NB4 (cell line): ENCODE data around the gene TCF15.

Source experiments
- CTCF ChIP-seq: IDR thresholded peaks from one replicate; pipeline ENCODE4 v1.5.1; 2012; ENCODE audit warnings: low read depth, low read length
- MAX ChIP-seq: IDR thresholded peaks from 2 replicates; pipeline ENCODE4 v1.6.1; 2011; ENCODE audit warnings: low read depth, low read length
- MYC ChIP-seq: IDR thresholded peaks from 2 replicates; pipeline ENCODE4 v1.6.1; 2011; ENCODE audit warnings: low read depth, low read length

GRCh38 chr20:576156-576555 is 34.0 kb downstream of the TCF15 start:
- no peak for TF ChIP-seq CTCF
- TF ChIP-seq MYC, result no peak
- no peak for TF ChIP-seq MAX
